Ovary (tissue), 3 donors: ENCODE measurements around the gene COPS4.

Experiments
- CTCF ChIP-seq, 3 donors: fragments of 450-650 bp in 2 of 3; fragments of 200-600 bp in 1 of 3; IDR thresholded peaks; one replicate each; pipeline versions ENCODE4 v1.5.1 to v1.8.0; 2016 to 2022; ENCODE audit warnings: antibody characterized with exemption in 3 of 3, mild to moderate bottlenecking in 1 of 3
- EP300 ChIP-seq: sonication (generic); formaldehyde crosslinking; IDR thresholded peaks from one replicate; pipeline ENCODE4 v1.6.1; 2017; ENCODE audit warnings: antibody characterized with exemption
- POLR2A ChIP-seq: fragments of 450-650 bp; IDR thresholded peaks from one replicate; pipeline ENCODE4 v1.6.1; 2017; ENCODE audit warnings: antibody characterized with exemption, mild to moderate bottlenecking, moderate library complexity
- donor health status: DM: no; HTN: no; CAD: no.

DNA sequence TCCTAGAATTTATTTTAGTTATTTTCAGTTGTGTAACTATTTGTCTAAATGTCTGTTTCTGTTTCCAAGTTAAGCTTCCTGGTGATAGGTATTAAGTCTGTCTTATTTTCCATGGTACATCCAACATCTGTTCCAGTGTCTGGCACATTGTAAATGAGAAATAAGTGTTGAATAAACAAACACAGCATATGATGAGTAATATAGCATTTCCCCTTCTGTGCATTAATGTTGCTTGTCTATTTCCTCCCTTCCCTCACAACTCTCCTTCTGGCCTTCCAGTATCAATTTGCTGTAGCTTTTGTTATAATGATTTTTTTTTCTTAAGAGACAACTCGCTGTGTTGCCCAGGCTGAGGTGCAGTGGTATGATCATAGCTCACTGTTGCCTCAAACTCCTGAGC is 36.1 kb downstream of the COPS4 start:
- no peak for TF ChIP-seq POLR2A
- TF ChIP-seq CTCF (IDR thresholded peaks at IDR 0.05) = no peak
- no peak for TF ChIP-seq EP300
